Lower lobe of right lung (tissue), 2 donors: Measurements from ENCODE around the gene KIAA0586. TPM values are rescaled to one million over a fixed set of nuclear protein-coding genes. Genes with fewer than 3 reads are reported as not detected.

Experiments
- ATAC-seq, 2 donors: fragments of 200-7000 bp; cut with Tn5 transposase; one replicate each; pipeline ENCODE4 v1.9.1; 2020 to 2022; ENCODE audit warnings: mild to moderate bottlenecking in 2 of 2, moderate library complexity in 2 of 2
- DNase-seq: peaks from one replicate; pipeline ENCODE4 v3.0.0-alpha.2; 2020
- H3K27ac ChIP-seq: fragments of 200-600 bp; one replicate; pipeline ENCODE4 v1.8.0; 2022
- H3K27me3 ChIP-seq: fragments of 200-600 bp; one replicate; pipeline ENCODE4 v1.8.0; 2022; ENCODE audit warnings: low read depth
- H3K36me3 ChIP-seq: fragments of 200-600 bp; one replicate; pipeline ENCODE4 v1.8.0; 2022; ENCODE audit warnings: mild to moderate bottlenecking
- H3K4me1 ChIP-seq: fragments of 200-600 bp; one replicate; pipeline ENCODE4 v1.8.0; 2022
- H3K4me3 ChIP-seq: fragments of 200-600 bp; one replicate; pipeline ENCODE4 v1.8.0; 2022; ENCODE audit warnings: mild to moderate bottlenecking
- H3K9me3 ChIP-seq: fragments of 200-600 bp; one replicate; pipeline ENCODE4 v1.8.0; 2022
- intact Hi-C: fragments of 100-400 bp; cut with DNase I; formaldehyde crosslinking; loops from one replicate; pipeline ENCODE4 v1.11.0; 2022
- total RNA-seq: library from RNA; stranded (reverse); fragmentation: NEBNext Ultra II Directional; extraction: Animal tissue kit (Norgen Biotek cat#: 25700); gene quantifications from one replicate; pipeline ENCODE4 v1.2.1, GENCODE V29; 2021
- TF ChIP-seq, protein P1 (sequence below): fragments of 200-600 bp; IDR thresholded peaks from one replicate; pipeline ENCODE4 v1.8.0; 2022; ENCODE audit warnings: antibody characterized with exemption, mild to moderate bottlenecking
- donor health status: DM: no; HTN: yes; CAD: no; lungs with severe emphysema.

Gene KIAA0586
- total RNA-seq, 1 donor from 2014 or later, result 13.8 TPM

GRCh38 chr14:58571256-58571655 is 143.7 kb downstream of the KIAA0586 start:
- DNase-seq (no peak), ATAC-seq (no peak)
- H3K9me3 ChIP-seq, result no peaks in the 10 kb centered on the region
- H3K4me1 ChIP-seq, result no peaks in the 10 kb centered on the region
- no peaks in the 10 kb centered on the region for H3K27me3 ChIP-seq
- TF ChIP-seq, protein P1, sequence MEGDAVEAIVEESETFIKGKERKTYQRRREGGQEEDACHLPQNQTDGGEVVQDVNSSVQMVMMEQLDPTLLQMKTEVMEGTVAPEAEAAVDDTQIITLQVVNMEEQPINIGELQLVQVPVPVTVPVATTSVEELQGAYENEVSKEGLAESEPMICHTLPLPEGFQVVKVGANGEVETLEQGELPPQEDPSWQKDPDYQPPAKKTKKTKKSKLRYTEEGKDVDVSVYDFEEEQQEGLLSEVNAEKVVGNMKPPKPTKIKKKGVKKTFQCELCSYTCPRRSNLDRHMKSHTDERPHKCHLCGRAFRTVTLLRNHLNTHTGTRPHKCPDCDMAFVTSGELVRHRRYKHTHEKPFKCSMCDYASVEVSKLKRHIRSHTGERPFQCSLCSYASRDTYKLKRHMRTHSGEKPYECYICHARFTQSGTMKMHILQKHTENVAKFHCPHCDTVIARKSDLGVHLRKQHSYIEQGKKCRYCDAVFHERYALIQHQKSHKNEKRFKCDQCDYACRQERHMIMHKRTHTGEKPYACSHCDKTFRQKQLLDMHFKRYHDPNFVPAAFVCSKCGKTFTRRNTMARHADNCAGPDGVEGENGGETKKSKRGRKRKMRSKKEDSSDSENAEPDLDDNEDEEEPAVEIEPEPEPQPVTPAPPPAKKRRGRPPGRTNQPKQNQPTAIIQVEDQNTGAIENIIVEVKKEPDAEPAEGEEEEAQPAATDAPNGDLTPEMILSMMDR, result no peak
- no peak overlapping the region for H3K4me3 ChIP-seq
- intact Hi-C loops, result no loop called here
- H3K27ac ChIP-seq, result no peak overlapping the region
- no peaks in the 10 kb centered on the region for H3K36me3 ChIP-seq

DNA sequence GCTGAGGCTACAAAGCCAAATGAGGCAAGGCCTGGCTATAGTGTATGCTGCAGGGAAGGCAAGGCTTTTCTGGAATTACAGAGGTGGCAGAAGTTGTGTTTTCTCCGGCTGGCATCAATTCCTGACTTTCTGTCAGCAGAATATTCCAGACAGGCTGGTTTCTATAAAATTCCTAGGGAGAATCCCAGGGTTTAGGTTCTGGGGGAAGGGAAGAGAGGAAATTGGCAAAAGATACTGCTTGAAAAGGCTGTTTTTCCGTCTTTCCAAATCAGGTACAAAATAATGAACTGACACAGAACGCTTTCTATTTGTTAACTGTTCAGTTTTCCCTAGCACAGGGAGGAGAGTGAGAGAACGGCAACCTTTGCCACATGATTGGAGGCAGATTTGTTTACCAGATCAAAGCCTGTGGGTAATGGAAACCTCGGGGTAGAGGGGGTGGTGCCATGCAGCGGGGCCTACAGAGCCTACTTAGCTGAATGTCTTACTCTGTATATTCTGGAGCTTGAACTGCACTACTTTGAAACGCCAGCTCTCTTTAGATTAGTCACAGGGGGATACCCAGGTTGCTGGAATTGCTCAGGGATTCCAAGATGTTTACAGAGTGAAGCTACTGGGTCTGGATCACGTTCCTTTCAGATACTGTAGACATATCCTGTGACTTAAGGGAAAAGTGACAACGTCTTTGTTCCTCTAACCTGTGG is 144.4 kb downstream of the KIAA0586 start:
- DNase-seq, result no peak
- H3K4me3 ChIP-seq, result no peak overlapping the region
- H3K4me1 ChIP-seq, result no peaks in the 10 kb centered on the region
- H3K9me3 ChIP-seq, result no peaks in the 10 kb centered on the region
- no peak overlapping the region for H3K27ac ChIP-seq
- TF ChIP-seq, protein P1, result no peak
- peak in 1 of 2 donors; percentile 9 for ATAC-seq
- no peaks in the 10 kb centered on the region for H3K36me3 ChIP-seq
- no peaks in the 10 kb centered on the region for H3K27me3 ChIP-seq
- intact Hi-C loops, result no loop called here

DNA sequence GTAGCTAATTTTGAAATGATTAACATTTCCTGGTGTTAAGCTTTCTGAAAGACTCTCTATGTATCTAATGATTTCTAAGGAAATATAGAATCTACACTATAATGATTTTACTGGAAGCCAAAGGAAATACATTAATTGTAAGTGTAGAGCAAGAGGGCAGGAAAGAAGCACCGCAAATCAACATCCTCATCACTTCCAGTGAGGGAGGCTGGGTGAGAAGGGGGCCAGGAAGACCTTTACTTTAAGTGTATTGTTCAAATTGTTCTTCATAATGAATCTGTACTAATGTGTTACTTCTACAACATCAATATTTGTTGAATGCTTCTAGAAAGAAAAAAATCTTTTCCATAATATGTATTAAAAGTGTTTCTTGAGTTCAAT is 144.9 kb downstream of the KIAA0586 start:
- intact Hi-C loops, result no loop called here
- no peak overlapping the region for H3K27ac ChIP-seq
- H3K36me3 ChIP-seq, result no peaks in the 10 kb centered on the region
- no peak overlapping the region for H3K4me3 ChIP-seq
- ATAC-seq (no peak), DNase-seq (no peak)
- H3K4me1 ChIP-seq, result no peaks in the 10 kb centered on the region
- no peaks in the 10 kb centered on the region for H3K9me3 ChIP-seq
- H3K27me3 ChIP-seq, result no peaks in the 10 kb centered on the region
- TF ChIP-seq, protein P1, result no peak

DNA sequence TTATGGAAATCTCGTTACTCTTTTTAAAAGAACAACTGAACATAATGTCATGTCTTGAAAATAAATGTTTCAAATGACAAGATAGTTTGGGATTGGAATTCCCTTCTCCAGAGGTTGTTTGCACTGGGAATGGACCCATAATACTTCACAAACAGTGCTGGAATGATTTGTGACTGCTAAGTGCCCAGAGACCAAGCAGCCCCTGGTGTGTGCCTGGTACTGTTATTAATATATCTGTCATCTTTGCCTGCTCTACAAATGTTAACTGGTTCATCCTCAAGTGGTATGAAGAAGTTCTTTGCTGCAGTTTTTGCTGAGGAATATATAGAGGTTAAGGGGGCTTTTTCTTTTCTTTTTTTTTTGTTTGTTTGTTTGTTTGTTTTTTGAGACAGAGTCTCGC is 145.3 kb downstream of the KIAA0586 start:
- no peaks in the 10 kb centered on the region for H3K9me3 ChIP-seq
- no peaks in the 10 kb centered on the region for H3K36me3 ChIP-seq
- H3K27ac ChIP-seq, result no peak overlapping the region
- DNase-seq (no peak), ATAC-seq (no peak)
- H3K4me3 ChIP-seq, result no peak overlapping the region
- TF ChIP-seq, protein P1, result no peak
- intact Hi-C loops, result no loop called here
- no peaks in the 10 kb centered on the region for H3K4me1 ChIP-seq
- H3K27me3 ChIP-seq, result no peaks in the 10 kb centered on the region

DNA sequence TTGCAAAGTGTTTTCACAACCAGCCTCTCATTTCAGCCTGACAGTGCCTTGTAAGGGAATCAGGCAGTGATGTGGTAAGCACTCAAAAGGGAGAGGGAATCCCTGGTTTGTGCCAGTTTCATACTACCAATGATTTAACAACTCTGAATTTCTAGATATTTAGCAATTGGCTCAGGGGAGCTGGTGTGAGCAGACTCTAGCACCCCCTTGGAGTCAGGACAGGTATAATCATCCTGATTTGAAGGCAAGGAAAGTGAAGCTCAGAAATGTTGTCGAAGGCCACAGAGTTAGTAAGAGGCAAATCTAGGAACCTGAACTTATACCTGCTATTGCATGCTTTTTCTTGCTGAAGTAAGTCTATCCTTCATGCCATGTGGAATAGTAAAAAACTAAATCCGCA is 147.1 kb downstream of the KIAA0586 start:
- Histone ChIP-seq H3K27me3 (no peaks in the 10 kb centered on the region), H3K4me3 (no peak overlapping the region), H3K27ac (no peak overlapping the region), H3K9me3 (no peaks in the 10 kb centered on the region), H3K36me3 (no peaks in the 10 kb centered on the region), H3K4me1 (no peaks in the 10 kb centered on the region)
- intact Hi-C loops, result no loop called here
- DNase-seq (no peak), ATAC-seq (no peak)
- TF ChIP-seq, protein P1, result no peak
